ENCODE data around the gene MAMDC4. TPM values are rescaled to one million over a fixed set of nuclear protein-coding genes. Genes with fewer than 3 reads are reported as not detected.

Gene MAMDC4
- total and polyA plus RNA-seq, 2 of the 13 experiments (the other 11 are each of a cell fraction or from before 2014, with no cell fraction given): 6.0 to 6.8 TPM

- TF ChIP-seq ZNF431 (CRISPR knock-in tag; IDR thresholded peaks at IDR 0.05; ENCODE audit: borderline replicate concordance, low read depth) (no peak), HCFC1 (IDR thresholded peaks at IDR 0.05; ENCODE audit: low read depth, low read length) (no peak), ZFP1 (CRISPR knock-in tag; IDR thresholded peaks at IDR 0.05) (no peak), KDM1A (CRISPR knock-in tag; IDR thresholded peaks at IDR 0.05) (no peak), ZNF607 (CRISPR knock-in tag; IDR thresholded peaks at IDR 0.05; ENCODE audit: borderline replicate concordance) (peak; percentile 27; the same call in 1 of the 2 replicates), KIAA2018 (CRISPR knock-in tag; IDR thresholded peaks at IDR 0.05; ENCODE audit: borderline replicate concordance) (no peak), LBX2 (CRISPR knock-in tag; IDR thresholded peaks at IDR 0.05; ENCODE audit: borderline replicate concordance) (no peak), ZNF547 (CRISPR knock-in tag; IDR thresholded peaks at IDR 0.05) (peak; percentile 71; the same call in 1 of the 2 replicates), AHR (CRISPR knock-in tag; IDR thresholded peaks at IDR 0.05) (no peak), NFYC (CRISPR knock-in tag; IDR thresholded peaks at IDR 0.05) (no peak), RXRB (CRISPR knock-in tag; IDR thresholded peaks at IDR 0.05; ENCODE audit: borderline replicate concordance) (peak; percentile 46; the same call in 1 of the 2 replicates), DMAP1 (CRISPR knock-in tag; IDR thresholded peaks at IDR 0.05) (no peak; the same call in 1 of the 2 replicates), ZFY (CRISPR knock-in tag; IDR thresholded peaks at IDR 0.05) (no peak), ZBTB14 (CRISPR knock-in tag; IDR thresholded peaks at IDR 0.05) (no peak), ZNF446 (CRISPR knock-in tag; IDR thresholded peaks at IDR 0.05) (no peak), EED (CRISPR knock-in tag; IDR thresholded peaks at IDR 0.05) (no peak), ZNF678 (CRISPR knock-in tag; IDR thresholded peaks at IDR 0.05) (no peak), PLSCR1 (CRISPR knock-in tag; IDR thresholded peaks at IDR 0.05; ENCODE audit: borderline replicate concordance) (no peak), IRF1 (CRISPR knock-in tag; IDR thresholded peaks at IDR 0.05; ENCODE audit: low read depth) (peak; percentile 79; the same call in 1 of the 2 replicates)
These were observed 11.1 kb upstream of the MAMDC4 start (continued) for GRCh38 chr9:136840877-136841645.
